DND-41 (cell line): Measurements from ENCODE around the gene SLC39A10.
"Not testable (repeated sequence)": the region's sequence is repeated elsewhere in the genome, so short reads cannot be mapped to it uniquely, and the experiment has no call there.

Experiments used
- ATAC-seq: fragments of 200-7000 bp; cut with Tn5 transposase; 3 replicates; pipeline ENCODE4 v1.9.1; 2021; ENCODE audit warnings: low read depth; ENCODE audit not compliant: insufficient read depth
- DNase-seq: peaks from one replicate; pipeline ENCODE4 v3.0.0-alpha.2; 2020
- H2AFZ ChIP-seq: 2 replicates; pipeline ENCODE4 v1.6.0; 2012; ENCODE audit warnings: low read depth, low read length
- H3K27ac ChIP-seq: 2 replicates; pipeline ENCODE4 v1.5.1; 2012; ENCODE audit warnings: low read length, inconsistent platforms
- H3K27me3 ChIP-seq: fragments of 200-600 bp; sonication (generic); 2 replicates; pipeline ENCODE4 v1.6.0; 2012; ENCODE audit warnings: low read length, mild to moderate bottlenecking, inconsistent platforms; ENCODE audit not compliant: insufficient read depth, poor library complexity
- H3K36me3 ChIP-seq: 2 replicates; pipeline ENCODE4 v1.5.1; 2012; ENCODE audit warnings: low read length, inconsistent platforms; ENCODE audit not compliant: insufficient read depth
- H3K4me1 ChIP-seq: 2 replicates; pipeline ENCODE4 v1.5.1; 2012; ENCODE audit warnings: mild to moderate bottlenecking, low read length; ENCODE audit not compliant: insufficient read depth
- H3K4me2 ChIP-seq: 2 replicates; pipeline ENCODE4 v1.6.0; 2012; ENCODE audit warnings: mild to moderate bottlenecking, moderate library complexity, low read length, inconsistent platforms; ENCODE audit not compliant: insufficient read depth
- H3K4me3 ChIP-seq, 2 experiments: fragments of 200-600 bp in 1 of 2; shearing (Covaris generic) in 1 of 2; 2 replicates each; pipeline ENCODE4 v1.5.1; 2012 to 2016; ENCODE audit warnings: inconsistent platforms in 2 of 2, low read length in 2 of 2, mild to moderate bottlenecking in 2 of 2, low read depth in 1 of 2, moderate library complexity in 1 of 2
- H3K79me2 ChIP-seq: 2 replicates; pipeline ENCODE4 v1.6.0; 2012; ENCODE audit warnings: low read length, inconsistent platforms; ENCODE audit not compliant: insufficient read depth
- H3K9ac ChIP-seq: 2 replicates; pipeline ENCODE4 v1.6.0; 2012; ENCODE audit warnings: low read depth, mild to moderate bottlenecking, inconsistent platforms, low read length, moderate library complexity
- H3K9me3 ChIP-seq: 2 replicates; pipeline ENCODE4 v1.5.1; 2012; ENCODE audit warnings: low read length, moderate library complexity, mild to moderate bottlenecking, inconsistent platforms; ENCODE audit not compliant: insufficient read depth, severe bottlenecking
- H4K20me1 ChIP-seq: 2 replicates; pipeline ENCODE4 v1.6.0; 2012; ENCODE audit warnings: low read length; ENCODE audit not compliant: insufficient read depth
- EZH2 ChIP-seq: IDR thresholded peaks from 3 replicates; pipeline ENCODE4 v1.6.1; 2012; ENCODE audit warnings: borderline replicate concordance, low read depth, mild to moderate bottlenecking, moderate library complexity, low read length, inconsistent platforms; ENCODE audit not compliant: severe bottlenecking
- TF ChIP-seq, protein P1 (sequence below): IDR thresholded peaks from 2 replicates; pipeline ENCODE4 v1.5.1; 2012; ENCODE audit warnings: borderline replicate concordance, low read length, moderate library complexity, mild to moderate bottlenecking; ENCODE audit not compliant: poor library complexity, severe bottlenecking; ENCODE audit errors: extremely low read depth

The SLC39A10 gene

DNA sequence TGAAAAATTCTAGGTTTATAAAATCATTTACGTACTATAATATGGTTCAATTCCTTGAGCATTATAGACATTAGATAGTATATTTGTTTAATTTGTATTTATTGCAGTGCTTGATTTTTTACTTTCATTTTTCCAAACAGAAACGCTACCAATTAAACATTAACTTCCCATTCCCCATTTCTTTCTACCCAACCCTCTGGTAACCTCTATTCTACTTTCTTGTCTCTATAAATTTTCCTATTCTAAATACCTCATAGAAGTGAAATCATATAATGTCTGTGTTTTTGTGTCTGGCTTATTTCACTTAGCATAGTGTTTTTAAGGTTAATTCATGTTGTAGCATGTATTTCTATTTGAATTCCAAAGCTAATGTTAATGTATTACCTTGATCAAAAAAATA lies 11.6 kb upstream of the SLC39A10 start:
- DNase-seq (no peak), ATAC-seq (no peak)
- H3K36me3 ChIP-seq = no peaks in the 10 kb centered on the region
- peaks cover 39% of the 10 kb centered on the region for H3K4me1 ChIP-seq
- H3K4me3 ChIP-seq = no peak overlapping the region
- H3K9me3 ChIP-seq = no peaks in the 10 kb centered on the region
- peak overlapping the region; percentile 74 for H3K27ac ChIP-seq
- TF ChIP-seq EZH2 = no peak
- TF ChIP-seq, protein P1, sequence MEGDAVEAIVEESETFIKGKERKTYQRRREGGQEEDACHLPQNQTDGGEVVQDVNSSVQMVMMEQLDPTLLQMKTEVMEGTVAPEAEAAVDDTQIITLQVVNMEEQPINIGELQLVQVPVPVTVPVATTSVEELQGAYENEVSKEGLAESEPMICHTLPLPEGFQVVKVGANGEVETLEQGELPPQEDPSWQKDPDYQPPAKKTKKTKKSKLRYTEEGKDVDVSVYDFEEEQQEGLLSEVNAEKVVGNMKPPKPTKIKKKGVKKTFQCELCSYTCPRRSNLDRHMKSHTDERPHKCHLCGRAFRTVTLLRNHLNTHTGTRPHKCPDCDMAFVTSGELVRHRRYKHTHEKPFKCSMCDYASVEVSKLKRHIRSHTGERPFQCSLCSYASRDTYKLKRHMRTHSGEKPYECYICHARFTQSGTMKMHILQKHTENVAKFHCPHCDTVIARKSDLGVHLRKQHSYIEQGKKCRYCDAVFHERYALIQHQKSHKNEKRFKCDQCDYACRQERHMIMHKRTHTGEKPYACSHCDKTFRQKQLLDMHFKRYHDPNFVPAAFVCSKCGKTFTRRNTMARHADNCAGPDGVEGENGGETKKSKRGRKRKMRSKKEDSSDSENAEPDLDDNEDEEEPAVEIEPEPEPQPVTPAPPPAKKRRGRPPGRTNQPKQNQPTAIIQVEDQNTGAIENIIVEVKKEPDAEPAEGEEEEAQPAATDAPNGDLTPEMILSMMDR = no peak
- no peak overlapping the region for H2AFZ ChIP-seq
- peak overlapping the region; percentile 35 for H3K9ac ChIP-seq
- H4K20me1 ChIP-seq = no peaks in the 10 kb centered on the region
- no peaks in the 10 kb centered on the region for H3K27me3 ChIP-seq
- H3K79me2 ChIP-seq = no peaks in the 10 kb centered on the region
- H3K4me2 ChIP-seq = peak overlapping the region; percentile 40; the same call in 1 of the 2 replicates

DNA sequence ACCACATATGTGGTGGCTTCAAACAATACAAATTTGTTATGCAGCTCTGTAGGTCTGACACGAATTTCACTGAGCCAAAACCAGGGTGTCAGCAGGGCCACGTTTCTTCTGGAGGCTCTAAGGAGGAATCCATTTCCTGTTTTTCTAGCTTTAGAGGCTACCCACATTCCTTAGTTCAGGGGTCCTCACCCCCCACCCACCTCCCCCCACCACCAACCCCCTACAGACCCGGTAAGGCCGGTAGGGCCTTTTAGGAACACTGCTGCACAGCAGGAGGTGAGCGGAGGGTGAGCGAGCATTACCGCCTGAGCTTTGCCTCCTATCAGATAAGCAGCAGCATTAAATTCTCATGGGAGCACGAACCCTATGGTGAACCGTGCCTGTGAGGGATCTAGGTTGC lies 10.6 kb upstream of the SLC39A10 start:
- no peaks in the 10 kb centered on the region for H4K20me1 ChIP-seq
- peak; percentile 78 for ATAC-seq
- no peaks in the 10 kb centered on the region for H3K79me2 ChIP-seq
- no peaks in the 10 kb centered on the region for H3K9me3 ChIP-seq
- peak overlapping the region in 1 of 2 experiments; percentile 7; a peak in 1 of 4 replicates for H3K4me3 ChIP-seq
- peak overlapping the region; percentile 37 for H3K9ac ChIP-seq
- H3K4me2 ChIP-seq = peak overlapping the region; percentile 43
- H3K27ac ChIP-seq = peak overlapping the region; percentile 74
- H2AFZ ChIP-seq = peak overlapping the region; percentile 41
- H3K36me3 ChIP-seq = no peaks in the 10 kb centered on the region
- H3K27me3 ChIP-seq = no peaks in the 10 kb centered on the region
- H3K4me1 ChIP-seq = peaks cover 39% of the 10 kb centered on the region
- DNase-seq = peak; percentile 49
- TF ChIP-seq EZH2 = no peak
- TF ChIP-seq, protein P1 = no peak

DNA sequence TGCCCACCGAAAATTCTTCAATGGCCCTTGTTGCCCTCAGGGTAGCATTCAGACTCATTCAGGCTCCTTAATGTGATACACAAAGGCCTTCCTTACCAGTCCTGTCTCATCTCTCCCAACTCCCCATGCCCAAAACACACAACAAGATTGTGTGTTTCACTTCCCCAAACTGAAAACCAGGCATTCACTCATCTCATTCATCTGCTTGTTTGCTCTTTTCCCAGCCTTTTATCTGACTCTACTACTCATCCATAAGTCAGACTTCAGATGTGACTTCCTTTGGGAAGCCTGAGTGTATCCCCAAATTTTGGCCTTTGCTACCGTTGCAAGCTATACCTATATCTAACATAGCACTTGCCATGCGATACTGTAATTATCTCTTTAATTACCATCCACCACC lies 9.7 kb upstream of the SLC39A10 start:
- Histone ChIP-seq H3K27me3 (no peaks in the 10 kb centered on the region), H4K20me1 (no peaks in the 10 kb centered on the region), H3K36me3 (no peaks in the 10 kb centered on the region), H3K4me1 (peaks cover 39% of the 10 kb centered on the region), H3K4me2 (peak overlapping the region; percentile 43; the same call in 1 of the 2 replicates), H3K27ac (peak overlapping the region; percentile 74), H3K9ac (peak overlapping the region; percentile 37), H3K9me3 (no peaks in the 10 kb centered on the region), H2AFZ (0 out of 2 replicates have a peak overlapping the region, but pooled peaks have one; percentile 41), H3K4me3 (peak overlapping the region in 1 of 2 experiments; percentile 7; a peak in 1 of 4 replicates), H3K79me2 (no peaks in the 10 kb centered on the region)
- TF ChIP-seq, protein P1 = no peak
- TF ChIP-seq EZH2 = no peak
- ATAC-seq (no peak), DNase-seq (no peak)

DNA sequence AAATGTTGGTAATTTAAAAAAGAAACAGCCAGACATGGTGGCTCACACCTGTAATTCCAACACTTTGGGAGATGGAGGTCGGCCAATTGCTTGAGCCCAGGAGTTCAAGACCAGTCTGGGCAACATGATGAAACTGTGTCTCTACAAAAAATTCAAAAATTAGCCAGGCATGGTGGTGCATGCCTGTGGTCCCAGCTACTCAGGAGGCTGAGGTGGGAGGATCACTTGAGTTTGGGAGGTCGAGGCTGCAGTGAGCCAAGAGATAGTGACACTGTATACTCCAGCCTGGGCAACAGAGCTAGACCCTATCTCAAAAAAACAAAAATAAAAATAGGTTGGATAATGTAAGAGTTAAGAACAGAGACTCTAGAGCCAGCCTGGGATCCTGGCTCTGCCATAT lies 8.7 kb upstream of the SLC39A10 start:
- not testable (repeated sequence) for H3K27me3 ChIP-seq, H3K9me3 ChIP-seq, H3K4me3 ChIP-seq, H3K27ac ChIP-seq, ATAC-seq, H2AFZ ChIP-seq, H3K4me2 ChIP-seq, H3K79me2 ChIP-seq, DNase-seq, H4K20me1 ChIP-seq, H3K36me3 ChIP-seq, H3K9ac ChIP-seq
- peaks cover 39% of the 10 kb centered on the region for H3K4me1 ChIP-seq
